HepG2 (cell line): ENCODE data around the gene KCNMB2. TPM values are rescaled to one million over a fixed set of nuclear protein-coding genes. Genes with fewer than 3 reads are reported as not detected.

Experiments used
- ATAC-seq: fragments of 200-7000 bp; cut with Tn5 transposase; 3 replicates; pipeline ENCODE4 v1.9.1; 2020; ENCODE audit warnings: mild to moderate bottlenecking, moderate library complexity
- BruUV-seq: library from RNA; stranded (reverse); fragments of 400-500 nt; replicated peaks from 2 replicates; lab custom pipeline; 2021; lab: Mats Ljungman, UMichigan
- CTCF ChIA-PET: fragments of 300-600 bp; formaldehyde crosslinking; extraction: SDS; loops from one replicate; lab custom pipeline; 2021; ENCODE audit warnings: low total read pairs, inconsistent platforms, low intra/inter-chr PET ratio; lab: Yijun Ruan, JAX
- POLR2A ChIA-PET: fragments of 350-600 bp; sonication (Branson Sonifier 250); formaldehyde crosslinking; loops from one replicate; lab custom pipeline; 2020; ENCODE audit warnings: antibody characterized with exemption, inconsistent platforms; lab: Yijun Ruan, JAX
- DNase-seq: peaks from one replicate; pipeline ENCODE4 v3.0.0-alpha.2; 2015; ENCODE audit warnings: low spot score
- FAIRE-seq: peaks from 3 replicates; lab custom pipeline; 2011; peaks lifted over from hg19 to GRCh38; lab: Jason Lieb, UNC
- H2AFZ ChIP-seq: one replicate; pipeline ENCODE4 v1.6.1; 2011; ENCODE audit warnings: low read length, inconsistent platforms
- H3K27ac ChIP-seq: fragments of 300-600 bp; 3 replicates; pipeline ENCODE4 v1.8.0; 2011; ENCODE audit warnings: mixed run types, mild to moderate bottlenecking, mixed read lengths, low read length, inconsistent platforms; ENCODE audit not compliant: insufficient read depth; ENCODE audit errors: extremely low read length
- H3K27me3 ChIP-seq, 2 experiments: fragments of 200-600 bp in 1 of 2; 2 replicates in 1 of 2; 3 replicates in 1 of 2; pipeline versions ENCODE4 v1.6.0 to v1.8.0; 2011; ENCODE audit warnings: low read length in 2 of 2, mild to moderate bottlenecking in 2 of 2, moderate library complexity in 2 of 2, inconsistent platforms in 1 of 2; ENCODE audit not compliant: insufficient read depth in 2 of 2, control insufficient read depth in 1 of 2
- H3K36me3 ChIP-seq, 2 experiments: fragments of 200-600 bp in 1 of 2; replicated peaks in 1 of 2; 2 replicates in 1 of 2; 3 replicates in 1 of 2; pipeline versions ENCODE4 v1.5.1 to v1.8.0; 2011; ENCODE audit warnings: low read length in 2 of 2, inconsistent platforms in 1 of 2; ENCODE audit not compliant: insufficient read depth in 2 of 2, control insufficient read depth in 1 of 2
- H3K4me1 ChIP-seq: 2 replicates; pipeline ENCODE4 v1.5.1; 2012; ENCODE audit warnings: low read length, inconsistent platforms; ENCODE audit not compliant: insufficient read depth
- H3K4me2 ChIP-seq: 2 replicates; pipeline ENCODE4 v1.6.0; 2011; ENCODE audit warnings: low read depth, low read length, inconsistent platforms
- H3K4me3 ChIP-seq, 3 experiments: fragments of 200-600 bp in 1 of 3; sonication (generic), shearing (Covaris generic) in 1 of 3; replicated peaks in 1 of 3; 2 replicates each; pipeline ENCODE4 v1.5.1; 2011 to 2016; ENCODE audit warnings: low read length in 3 of 3, inconsistent platforms in 2 of 3, low read depth in 2 of 3, mild to moderate bottlenecking in 2 of 3, control low read depth in 1 of 3, mixed read lengths in 1 of 3; ENCODE audit not compliant: insufficient read depth in 1 of 3
- H3K79me2 ChIP-seq: one replicate; pipeline ENCODE4 v1.6.1; 2011; ENCODE audit warnings: low read length, inconsistent platforms; ENCODE audit not compliant: insufficient read depth
- H3K9ac ChIP-seq: 2 replicates; pipeline ENCODE4 v1.6.0; 2011; ENCODE audit warnings: mild to moderate bottlenecking, low read depth, low read length, inconsistent platforms; ENCODE audit not compliant: insufficient read depth
- H3K9me3 ChIP-seq: 2 replicates; pipeline ENCODE4 v1.5.1; 2012; ENCODE audit warnings: mild to moderate bottlenecking, low read length
- H4K20me1 ChIP-seq: 2 replicates; pipeline ENCODE4 v1.6.0; 2011; ENCODE audit warnings: inconsistent platforms, mild to moderate bottlenecking, low read length, moderate library complexity; ENCODE audit not compliant: insufficient read depth
- AFF4 ChIP-seq: sonication (generic); formaldehyde crosslinking; IDR thresholded peaks from 2 replicates; pipeline ENCODE4 v1.4.0; 2020; ENCODE audit warnings: missing genetic modification reagents
- PCBP2 ChIP-seq: fragments of 200-400 bp; formaldehyde crosslinking; optimal IDR thresholded peaks from 2 replicates; pipeline ENCODE3; 2018; ENCODE audit warnings: low read length, low read depth; ENCODE audit not compliant: poor library complexity, severe bottlenecking
- ZBTB42 ChIP-seq: sonication (generic); formaldehyde crosslinking; IDR thresholded peaks from 2 replicates; pipeline ENCODE4 v1.5.0; 2020; ENCODE audit warnings: mild to moderate bottlenecking, missing genetic modification reagents
- ZNF816 ChIP-seq: sonication (generic); formaldehyde crosslinking; IDR thresholded peaks from 2 replicates; pipeline ENCODE4 v1.8.0; 2022; ENCODE audit warnings: missing genetic modification reagents, mild to moderate bottlenecking, borderline replicate concordance
- WGBS: methylation state at CpG from one replicate; pipeline ENCODE4 v1.1.6; 2017; ENCODE audit warnings: low lambda C conversion rate; 5-methylcytosine and 5-hydroxymethylcytosine counted together
- in situ Hi-C: cut with HindIII; loops from 2 replicates; pipeline ENCODE4 v1.10.0; 2017; ENCODE audit warnings: low pct_unique_long_range_greater_than_20kb; ENCODE audit not compliant: extremely low pct_ligation_motif_present
- intact Hi-C: fragments of 100-400 bp; cut with micrococcal nuclease; formaldehyde crosslinking; loops from one replicate; pipeline ENCODE4 v1.10.0; 2022; ENCODE audit not compliant: unreplicated experiment
- polyA plus RNA-seq, 8 experiments: library from polyadenylated mRNA; depleted of rRNA in 3 of 8; stranded (reverse) in 7 of 8; unstranded in 1 of 8; fragments of >200 nt; fragmentation: Illumina TruSeq in 4 of 8; extraction: Trizol in 4 of 8; gene quantifications; 2 replicates each; pipeline versions ENCODE4 v1.2.1 to v1.2.3, GENCODE V29; 2011 to 2016; ENCODE audit warnings: low read depth in 4 of 8, missing spikeins in 1 of 8, mixed read lengths in 1 of 8; ENCODE audit not compliant: insufficient read depth in 1 of 8
- total RNA-seq, 5 experiments: library from RNA; depleted of rRNA; stranded (reverse); fragments of >200 nt; fragmentation: Illumina TruSeq; extraction: Trizol; gene quantifications; 2 replicates each; pipeline ENCODE4 v1.2.3, GENCODE V29; 2016; ENCODE audit warnings: low read depth in 1 of 5
- TF ChIP-seq, protein P1 (sequence below): sonication (generic); formaldehyde crosslinking; IDR thresholded peaks from 2 replicates; pipeline ENCODE4 v1.9.0; 2021; ENCODE audit warnings: missing genetic modification reagents, mild to moderate bottlenecking, borderline replicate concordance

The KCNMB2 gene
- total and polyA plus RNA-seq, 2 of the 13 experiments (the other 11 are each of a cell fraction or from before 2014, with no cell fraction given) = not detected

DNA sequence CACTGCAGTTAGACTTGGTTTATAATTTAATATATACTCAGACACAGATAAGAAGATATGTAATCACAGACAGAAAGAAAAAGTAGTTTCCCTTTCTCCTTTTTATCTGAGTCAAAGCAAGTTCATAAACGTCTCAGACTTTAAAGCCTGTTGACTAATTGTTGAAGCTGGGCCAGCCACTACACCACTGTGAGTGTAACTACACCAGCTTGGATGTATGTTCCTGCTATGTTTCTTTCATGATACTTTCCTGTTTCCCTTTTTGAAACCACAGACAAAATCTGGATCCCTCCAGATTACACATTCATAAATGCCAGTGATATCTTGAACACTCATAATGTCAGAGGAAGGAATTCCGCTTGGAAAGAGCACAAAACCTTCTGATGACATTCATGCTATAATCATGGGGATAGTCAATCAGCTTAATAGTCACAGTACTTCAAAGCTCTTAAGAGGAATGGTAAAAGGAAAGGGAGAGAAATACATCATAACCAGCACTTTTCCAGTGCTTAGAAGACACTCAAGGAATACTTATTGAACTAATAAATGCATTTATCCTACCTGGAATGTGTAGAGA lies 32.0 kb downstream of the KCNMB2 start (continued):
- no peak for TF ChIP-seq AFF4
- no peak for TF ChIP-seq ZBTB42 (CRISPR knock-in tag)

- intact Hi-C loops (no loop called here), in situ Hi-C loops (no loop called here)
- TF ChIP-seq ZNF816 (no peak), PCBP2 (no peak)
- TF ChIP-seq, protein P1, sequence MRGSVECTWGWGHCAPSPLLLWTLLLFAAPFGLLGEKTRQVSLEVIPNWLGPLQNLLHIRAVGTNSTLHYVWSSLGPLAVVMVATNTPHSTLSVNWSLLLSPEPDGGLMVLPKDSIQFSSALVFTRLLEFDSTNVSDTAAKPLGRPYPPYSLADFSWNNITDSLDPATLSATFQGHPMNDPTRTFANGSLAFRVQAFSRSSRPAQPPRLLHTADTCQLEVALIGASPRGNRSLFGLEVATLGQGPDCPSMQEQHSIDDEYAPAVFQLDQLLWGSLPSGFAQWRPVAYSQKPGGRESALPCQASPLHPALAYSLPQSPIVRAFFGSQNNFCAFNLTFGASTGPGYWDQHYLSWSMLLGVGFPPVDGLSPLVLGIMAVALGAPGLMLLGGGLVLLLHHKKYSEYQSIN (CRISPR knock-in tag) = no peak
- no peak overlapping the region for H3K27ac ChIP-seq
- ATAC-seq (no peak), FAIRE-seq (no peak), DNase-seq (no peak)
- no peaks in the 10 kb centered on the region for H3K27me3 ChIP-seq
- H3K9me3 ChIP-seq = no peaks in the 10 kb centered on the region
- H3K4me2 ChIP-seq = no peak overlapping the region
- H4K20me1 ChIP-seq = no peaks in the 10 kb centered on the region
- no peak overlapping the region for H3K4me3 ChIP-seq
- WGBS = 0% methylated on average over 1 of the region's 1 CpG
- POLR2A ChIA-PET = no interaction called here
- no peaks in the 10 kb centered on the region for H3K79me2 ChIP-seq
- no TSS peak for BruUV-seq
- no peak overlapping the region for H2AFZ ChIP-seq
- CTCF ChIA-PET = no interaction called here
- H3K4me1 ChIP-seq = no peaks in the 10 kb centered on the region
- H3K9ac ChIP-seq = no peak overlapping the region
- H3K36me3 ChIP-seq = no peaks in the 10 kb centered on the region
These were observed 32.7 kb downstream of the KCNMB2 start for GRCh38 chr3:178568911-178569310.
